Lower lobe of right lung (tissue), 2 donors: ENCODE data around the gene COG4. TPM values are rescaled to one million over a fixed set of nuclear protein-coding genes. Genes with fewer than 3 reads are reported as not detected.
A peak's percentile ranks its signal among the peaks of the same experiment; 100 is the strongest.

Experiments used
- ATAC-seq, 2 donors: fragments of 200-7000 bp; cut with Tn5 transposase; one replicate each; pipeline ENCODE4 v1.9.1; 2020 to 2022; ENCODE audit warnings: mild to moderate bottlenecking in 2 of 2, moderate library complexity in 2 of 2
- DNase-seq: peaks from one replicate; pipeline ENCODE4 v3.0.0-alpha.2; 2020
- H3K27ac ChIP-seq: fragments of 200-600 bp; one replicate; pipeline ENCODE4 v1.8.0; 2022
- H3K27me3 ChIP-seq: fragments of 200-600 bp; one replicate; pipeline ENCODE4 v1.8.0; 2022; ENCODE audit warnings: low read depth
- H3K36me3 ChIP-seq: fragments of 200-600 bp; one replicate; pipeline ENCODE4 v1.8.0; 2022; ENCODE audit warnings: mild to moderate bottlenecking
- H3K4me1 ChIP-seq: fragments of 200-600 bp; one replicate; pipeline ENCODE4 v1.8.0; 2022
- H3K4me3 ChIP-seq: fragments of 200-600 bp; one replicate; pipeline ENCODE4 v1.8.0; 2022; ENCODE audit warnings: mild to moderate bottlenecking
- H3K9me3 ChIP-seq: fragments of 200-600 bp; one replicate; pipeline ENCODE4 v1.8.0; 2022
- CTCF ChIP-seq: fragments of 200-600 bp; IDR thresholded peaks from one replicate; pipeline ENCODE4 v1.8.0; 2022; ENCODE audit warnings: antibody characterized with exemption, mild to moderate bottlenecking
- intact Hi-C: fragments of 100-400 bp; cut with DNase I; formaldehyde crosslinking; loops from one replicate; pipeline ENCODE4 v1.11.0; 2022
- long read RNA-seq: library from polyadenylated mRNA; unstranded; transcript quantifications from one replicate; pipeline ENCODE4 v2.0.0, GENCODE V29; 2021
- total RNA-seq: library from RNA; stranded (reverse); fragmentation: NEBNext Ultra II Directional; extraction: Animal tissue kit (Norgen Biotek cat#: 25700); gene quantifications from one replicate; pipeline ENCODE4 v1.2.1, GENCODE V29; 2021
- donor health status: DM: no; HTN: yes; CAD: no; lungs with severe emphysema.

Gene COG4
- 62.0 TPM for total RNA-seq
- long read RNA-seq, transcript COG4-201 (19 exons, 2,833 nt), result major isoform, 102 of 153 reads
- long read RNA-seq, partial matches to known transcripts, result 10 of 153 reads
- long read RNA-seq, other reads (novel, unspliced or antisense), result 37 of 153 reads

GRCh38 chr16:70523076-70523742, at the start of gene COG4:
TSS of gene COG4 (minus strand) at chr16:70523554. CDS start at chr16:70523543, 11 bp downstream.
- ATAC-seq, result peak; percentile 95 to 96
- no peak for TF ChIP-seq CTCF
- Histone ChIP-seq H3K9me3 (no peaks in the 10 kb centered on the region), H3K27me3 (no peaks in the 10 kb centered on the region), H3K4me1 (peaks cover 49% of the 10 kb centered on the region), H3K36me3 (peaks cover 29% of the 10 kb centered on the region), H3K27ac (peak within 1 kb of the TSS; percentile 83), H3K4me3 (peak within 1 kb of the TSS; percentile 83)
- intact Hi-C loops, result no loop called here
- DNase-seq, result peak; percentile 92

- H3K27me3 ChIP-seq, result no peaks in the 10 kb centered on the region
- intact Hi-C loops, result no loop called here
- ATAC-seq (no peak), DNase-seq (no peak)
- TF ChIP-seq CTCF, result no peak
- H3K36me3 ChIP-seq, result peaks cover 60% of the 10 kb centered on the region
- no peaks in the 10 kb centered on the region for H3K9me3 ChIP-seq
- peak overlapping the region; percentile 44 for H3K27ac ChIP-seq
- no peak overlapping the region for H3K4me3 ChIP-seq
- H3K4me1 ChIP-seq, result peaks cover 58% of the 10 kb centered on the region
Measured at GRCh38 chr16:70572926-70573270, 49.5 kb upstream of the COG4 start.

- peak overlapping the region; percentile 44 for H3K27ac ChIP-seq
Measured at GRCh38 chr16:70572050-70572925, 48.9 kb upstream of the COG4 start.

GRCh38 chr16:70571623-70572022, 48.3 kb upstream of the COG4 start:
- no peak for ATAC-seq

More at GRCh38 chr16:70572050-70572925, 48.9 kb upstream of the COG4 start:
- Histone ChIP-seq H3K4me3 (no peak overlapping the region), H3K4me1 (peaks cover 57% of the 10 kb centered on the region), H3K9me3 (no peaks in the 10 kb centered on the region), H3K36me3 (peaks cover 66% of the 10 kb centered on the region), H3K27me3 (no peaks in the 10 kb centered on the region)
- intact Hi-C loops, result no loop called here
- DNase-seq (no peak), ATAC-seq (no peak)
- no peak for TF ChIP-seq CTCF

More at GRCh38 chr16:70571623-70572022, 48.3 kb upstream of the COG4 start:
- no peak for TF ChIP-seq CTCF
- H3K36me3 ChIP-seq, result peaks cover 73% of the 10 kb centered on the region
- intact Hi-C loops, result no loop called here
- H3K4me1 ChIP-seq, result peaks cover 50% of the 10 kb centered on the region
- no peaks in the 10 kb centered on the region for H3K9me3 ChIP-seq
- H3K27me3 ChIP-seq, result no peaks in the 10 kb centered on the region
- DNase-seq, result no peak
- no peak overlapping the region for H3K4me3 ChIP-seq
- no peak overlapping the region for H3K27ac ChIP-seq
